ENCODE measurements around the gene PLXDC2.
"Not testable (repeated sequence)": the region's sequence is repeated elsewhere in the genome, so short reads cannot be mapped to it uniquely, and the experiment has no call there.

Gene PLXDC2

DNA sequence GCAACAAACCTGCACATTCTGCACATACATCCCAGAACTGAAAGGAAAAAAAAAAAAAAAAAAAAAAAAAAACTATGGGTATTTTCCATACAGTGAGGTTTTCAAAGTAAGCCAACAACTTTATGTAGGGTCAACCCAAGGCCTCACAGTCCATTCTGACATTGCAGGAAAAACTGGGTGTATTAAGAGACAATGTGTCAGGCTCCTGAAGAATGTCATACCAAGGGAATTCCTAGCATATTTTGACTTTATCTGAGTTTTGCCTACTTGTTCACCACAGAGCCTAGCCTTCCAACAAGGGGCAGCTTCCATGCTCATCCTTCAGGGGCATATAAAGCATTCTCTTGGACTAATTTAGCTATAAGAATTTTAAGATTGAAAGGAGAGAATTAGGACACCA lies 368.9 kb downstream of the PLXDC2 start:
- no peak for FAIRE-seq
- DNase-seq (ENCODE audit: insufficient read length, low spot score), result no peak
- no peak for TF ChIP-seq POLR2A (IDR thresholded peaks at IDR 0.05; ENCODE audit: low read depth, low read length)
- no peak for TF ChIP-seq POLR2AphosphoS5 (IDR thresholded peaks at IDR 0.05; ENCODE audit: low read depth, low read length)
- TF ChIP-seq PAX5 (IDR thresholded peaks at IDR 0.05; ENCODE audit: insufficient read depth, low read length, severe bottlenecking), result no peak
- TF ChIP-seq SPI1 (IDR thresholded peaks at IDR 0.05; ENCODE audit: low read depth, low read length), result no peak
- no peak for TF ChIP-seq POU2F2 (IDR thresholded peaks at IDR 0.05; ENCODE audit: low read depth, low read length)
- TF ChIP-seq TAF1 (IDR thresholded peaks at IDR 0.05; ENCODE audit: low read depth, low read length), result no peak

DNA sequence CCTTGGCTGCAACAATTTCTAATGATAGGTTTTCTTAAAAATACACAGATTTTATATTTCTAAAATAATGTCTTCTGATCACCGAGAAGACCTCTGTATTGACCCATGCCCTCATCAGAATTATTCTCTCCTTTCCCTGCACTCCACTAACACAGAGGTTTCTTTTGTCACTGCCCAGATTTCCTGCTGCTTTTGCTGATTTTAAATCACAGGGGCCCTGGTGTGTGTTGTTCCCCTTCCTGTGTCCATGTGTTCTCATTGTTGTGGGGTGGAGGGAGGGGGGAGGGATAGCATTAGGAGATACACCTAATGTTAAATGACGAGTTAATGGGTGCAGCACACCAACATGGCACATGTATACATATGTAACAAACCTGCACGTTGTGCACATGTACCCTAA lies 375.2 kb downstream of the PLXDC2 start:
- not testable (repeated sequence) for DNase-seq (ENCODE audit: insufficient read length, low spot score); FAIRE-seq

DNA sequence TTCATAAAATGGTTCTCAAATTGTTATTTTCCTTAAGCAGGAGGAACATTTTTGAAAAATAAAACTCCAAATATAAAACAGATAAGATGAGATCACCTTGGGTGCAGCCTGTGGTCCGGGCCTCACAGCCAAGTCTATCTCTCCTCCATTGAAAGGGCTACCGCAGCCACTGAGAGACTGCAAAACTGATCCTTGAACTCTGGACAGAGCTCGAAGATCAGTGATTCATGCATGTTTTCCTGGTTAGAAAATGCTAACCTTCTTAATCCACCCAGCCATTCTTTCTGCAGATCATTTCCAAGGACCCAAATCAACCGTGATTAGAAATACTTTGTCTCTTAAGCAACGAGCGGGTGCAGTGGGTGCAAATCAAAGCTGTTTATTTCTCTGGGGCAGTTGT lies 378.8 kb downstream of the PLXDC2 start:
- DNase-seq (ENCODE audit: insufficient read length, low spot score) (no peak), FAIRE-seq (no peak)
- no peak for TF ChIP-seq POU2F2 (IDR thresholded peaks at IDR 0.05; ENCODE audit: low read depth, low read length)
- no peak for TF ChIP-seq POLR2AphosphoS5 (IDR thresholded peaks at IDR 0.05; ENCODE audit: low read depth, low read length)
- no peak for TF ChIP-seq PAX5 (IDR thresholded peaks at IDR 0.05; ENCODE audit: insufficient read depth, low read length, severe bottlenecking)
- no peak for TF ChIP-seq TAF1 (IDR thresholded peaks at IDR 0.05; ENCODE audit: low read depth, low read length)
- no peak for TF ChIP-seq POLR2A (IDR thresholded peaks at IDR 0.05; ENCODE audit: low read depth, low read length)
- TF ChIP-seq SPI1 (IDR thresholded peaks at IDR 0.05; ENCODE audit: low read depth, low read length), result no peak

DNA sequence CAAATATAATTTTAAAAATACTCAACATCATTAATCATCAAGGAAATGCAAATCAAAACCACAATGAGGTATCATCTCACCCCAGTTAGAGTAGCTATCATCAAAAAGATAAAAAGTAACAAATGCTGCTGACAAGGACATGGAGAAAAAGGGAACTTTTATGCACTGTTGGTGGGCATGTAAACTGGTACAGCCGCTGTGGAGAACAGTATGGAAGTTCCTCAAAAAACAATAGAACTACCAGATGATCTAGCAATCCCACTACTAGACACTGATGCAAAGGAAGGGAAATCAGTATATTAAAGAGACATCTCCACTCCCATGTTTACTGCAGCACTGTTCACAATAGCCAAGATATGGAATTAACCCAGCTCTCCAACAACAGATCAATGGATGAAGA lies 384.5 kb downstream of the PLXDC2 start:
- no peak for TF ChIP-seq SPI1 (IDR thresholded peaks at IDR 0.05; ENCODE audit: low read depth, low read length)
- TF ChIP-seq POLR2A (IDR thresholded peaks at IDR 0.05; ENCODE audit: low read depth, low read length), result no peak
- TF ChIP-seq POLR2AphosphoS5 (IDR thresholded peaks at IDR 0.05; ENCODE audit: low read depth, low read length), result no peak
- TF ChIP-seq PAX5 (IDR thresholded peaks at IDR 0.05; ENCODE audit: insufficient read depth, low read length, severe bottlenecking), result no peak
- no peak for TF ChIP-seq POU2F2 (IDR thresholded peaks at IDR 0.05; ENCODE audit: low read depth, low read length)
- no peak for TF ChIP-seq TAF1 (IDR thresholded peaks at IDR 0.05; ENCODE audit: low read depth, low read length)

DNA sequence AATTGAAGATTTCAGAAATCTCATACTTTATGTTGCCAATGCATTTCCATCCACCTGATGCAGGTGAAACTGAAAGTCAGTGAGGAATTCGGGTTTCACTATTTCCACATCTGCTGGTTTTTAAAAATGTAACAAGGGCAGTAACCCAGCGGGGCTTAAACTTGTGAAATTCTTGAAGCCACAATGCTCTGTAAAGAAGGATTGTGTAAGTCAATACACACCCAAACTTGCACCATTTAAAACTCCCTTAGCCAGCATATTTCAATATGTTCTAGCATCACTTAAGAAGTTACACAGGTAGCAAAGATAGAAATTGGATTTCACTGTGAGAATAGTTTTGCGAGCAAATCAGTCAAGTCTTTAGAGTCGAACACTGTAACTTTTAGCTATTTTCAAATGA lies 386.1 kb downstream of the PLXDC2 start:
- FAIRE-seq (no peak), DNase-seq (ENCODE audit: insufficient read length, low spot score) (no peak)
- TF ChIP-seq TAF1 (IDR thresholded peaks at IDR 0.05; ENCODE audit: low read depth, low read length) (no peak), SPI1 (IDR thresholded peaks at IDR 0.05; ENCODE audit: low read depth, low read length) (no peak), POLR2AphosphoS5 (IDR thresholded peaks at IDR 0.05; ENCODE audit: low read depth, low read length) (no peak), POU2F2 (IDR thresholded peaks at IDR 0.05; ENCODE audit: low read depth, low read length) (no peak), PAX5 (IDR thresholded peaks at IDR 0.05; ENCODE audit: insufficient read depth, low read length, severe bottlenecking) (no peak), POLR2A (IDR thresholded peaks at IDR 0.05; ENCODE audit: low read depth, low read length) (no peak)

More for the DNA sequence above, 384.5 kb downstream of the PLXDC2 start:
- DNase-seq (ENCODE audit: insufficient read length, low spot score) (no peak), FAIRE-seq (no peak)

DNA sequence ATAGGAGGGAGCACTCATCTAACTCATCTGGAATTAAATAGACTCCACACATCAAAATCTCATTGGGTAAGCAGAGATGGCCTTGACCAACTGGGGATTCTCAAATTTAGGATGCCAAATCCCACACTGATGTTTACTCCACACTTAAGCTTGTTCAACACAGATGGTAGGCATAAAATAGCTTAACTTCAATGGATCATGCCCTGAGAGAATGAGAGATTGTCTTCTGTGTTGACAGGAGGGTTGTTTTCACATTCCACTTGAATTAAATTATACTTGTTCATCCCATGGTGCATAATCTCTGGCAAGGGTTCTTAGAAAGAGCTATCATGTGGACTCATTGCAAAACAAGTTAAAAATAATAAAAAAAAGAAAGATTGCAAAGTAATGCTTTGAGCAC lies 391.4 kb downstream of the PLXDC2 start:
- no peak for FAIRE-seq
- TF ChIP-seq POLR2A (IDR thresholded peaks at IDR 0.05; ENCODE audit: low read depth, low read length) (no peak), SPI1 (IDR thresholded peaks at IDR 0.05; ENCODE audit: low read depth, low read length) (no peak), TAF1 (IDR thresholded peaks at IDR 0.05; ENCODE audit: low read depth, low read length) (no peak)
- no peak for DNase-seq (ENCODE audit: insufficient read length, low spot score)

DNA sequence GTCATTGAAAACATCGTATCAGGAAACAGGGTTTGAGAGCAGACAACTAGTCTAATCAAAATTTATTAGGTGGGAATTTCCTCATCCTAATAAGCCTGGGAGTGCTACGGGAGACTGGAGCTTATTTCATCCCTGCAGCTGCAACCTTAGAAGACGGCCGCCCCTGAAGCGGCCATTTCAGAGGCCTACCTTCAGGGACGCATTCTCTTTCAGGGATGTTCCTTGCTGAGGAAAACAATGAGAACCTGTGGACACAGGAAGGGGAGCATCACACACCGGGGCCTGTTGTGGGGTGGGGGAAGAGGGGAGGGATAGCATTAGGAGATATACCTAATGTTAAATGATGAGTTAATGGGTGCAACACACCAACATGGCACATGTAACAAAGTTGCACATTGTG lies 392.9 kb downstream of the PLXDC2 start:
- FAIRE-seq; DNase-seq (ENCODE audit: insufficient read length, low spot score): not testable (repeated sequence)

DNA sequence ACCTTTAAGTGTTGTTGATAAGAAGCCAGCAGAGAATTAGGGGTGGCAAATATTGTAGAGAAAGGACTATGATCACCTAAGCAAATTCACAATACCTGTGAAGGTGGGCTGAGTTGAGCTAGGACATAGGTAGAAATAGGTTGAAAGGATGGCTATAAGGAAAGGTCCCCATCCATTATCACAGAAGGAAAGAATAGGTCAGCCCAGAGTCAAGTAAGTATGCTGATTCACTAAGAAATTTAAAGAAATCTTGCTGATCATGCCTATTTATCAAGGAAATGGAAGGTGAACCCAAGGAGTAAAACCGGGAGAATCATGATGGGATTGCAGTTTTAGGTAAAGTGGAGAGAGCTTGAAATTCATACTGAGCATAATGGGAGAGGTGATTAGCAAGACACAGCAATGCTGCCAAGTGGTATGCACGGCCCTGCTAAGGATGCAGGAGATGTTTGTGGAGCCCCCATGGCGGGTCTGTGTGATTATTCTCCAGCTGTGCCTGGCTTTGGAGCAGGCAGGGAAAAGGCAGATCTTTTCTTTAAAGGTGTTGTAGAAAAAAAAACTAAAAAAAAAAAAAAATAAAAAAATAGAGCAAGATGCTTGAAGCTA lies 399.4 kb downstream of the PLXDC2 start:
- TF ChIP-seq POLR2AphosphoS5 (IDR thresholded peaks at IDR 0.05; ENCODE audit: low read depth, low read length), result no peak
- TF ChIP-seq POLR2A (IDR thresholded peaks at IDR 0.05; ENCODE audit: low read depth, low read length), result no peak
- no peak for TF ChIP-seq PAX5 (IDR thresholded peaks at IDR 0.05; ENCODE audit: insufficient read depth, low read length, severe bottlenecking)
- no peak for TF ChIP-seq SPI1 (IDR thresholded peaks at IDR 0.05; ENCODE audit: low read depth, low read length)
- DNase-seq (ENCODE audit: insufficient read length, low spot score) (no peak), FAIRE-seq (no peak)

DNA sequence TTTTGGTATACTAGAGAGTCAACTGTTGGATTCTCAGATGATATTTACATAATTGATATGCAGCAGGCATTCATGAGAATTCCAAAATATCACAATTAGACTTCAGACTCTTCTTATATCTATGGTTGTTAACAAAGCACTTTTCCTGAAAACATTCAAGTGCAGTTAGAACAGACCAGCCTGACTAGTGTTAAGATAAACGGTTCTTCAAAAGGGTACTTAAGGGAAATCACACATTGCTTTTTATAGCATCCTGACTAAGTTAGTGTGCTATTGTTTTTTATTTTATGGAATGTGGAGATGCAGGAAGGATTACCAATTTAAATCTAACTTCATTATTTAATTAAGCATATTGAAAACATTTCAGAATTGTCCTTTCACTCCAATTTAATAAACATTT lies 405.1 kb downstream of the PLXDC2 start:
- no peak for FAIRE-seq
- TF ChIP-seq POLR2A (IDR thresholded peaks at IDR 0.05; ENCODE audit: low read depth, low read length) (no peak), PAX5 (IDR thresholded peaks at IDR 0.05; ENCODE audit: insufficient read depth, low read length, severe bottlenecking) (no peak), POU2F2 (IDR thresholded peaks at IDR 0.05; ENCODE audit: low read depth, low read length) (no peak), SPI1 (IDR thresholded peaks at IDR 0.05; ENCODE audit: low read depth, low read length) (no peak), TAF1 (IDR thresholded peaks at IDR 0.05; ENCODE audit: low read depth, low read length) (no peak), POLR2AphosphoS5 (IDR thresholded peaks at IDR 0.05; ENCODE audit: low read depth, low read length) (no peak)
- no peak for DNase-seq (ENCODE audit: insufficient read length, low spot score)

DNA sequence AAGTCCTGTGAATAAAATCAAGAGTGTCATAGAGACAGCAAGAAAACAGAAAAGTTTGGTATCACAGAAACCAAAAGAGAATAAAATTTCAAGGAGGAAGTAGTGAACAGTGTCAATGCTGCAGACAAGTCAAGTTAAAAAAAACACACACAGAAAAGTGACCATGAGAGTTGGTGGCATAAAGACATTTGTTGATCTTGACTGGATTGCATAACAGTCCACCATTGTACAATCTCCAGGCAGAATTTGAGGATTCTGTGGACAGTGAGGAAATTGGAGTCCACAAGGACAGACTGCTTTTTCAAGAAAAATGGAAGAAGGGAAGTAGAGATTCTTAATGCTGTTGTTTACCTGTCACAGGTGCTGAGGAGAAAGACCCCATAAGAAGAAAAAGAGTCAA lies 412.5 kb downstream of the PLXDC2 start:
- DNase-seq (ENCODE audit: insufficient read length, low spot score), result no peak
- TF ChIP-seq TAF1 (IDR thresholded peaks at IDR 0.05; ENCODE audit: low read depth, low read length), result no peak
- no peak for TF ChIP-seq PAX5 (IDR thresholded peaks at IDR 0.05; ENCODE audit: insufficient read depth, low read length, severe bottlenecking)
- TF ChIP-seq SPI1 (IDR thresholded peaks at IDR 0.05; ENCODE audit: low read depth, low read length), result no peak
- no peak for TF ChIP-seq POU2F2 (IDR thresholded peaks at IDR 0.05; ENCODE audit: low read depth, low read length)
- no peak for TF ChIP-seq POLR2A (IDR thresholded peaks at IDR 0.05; ENCODE audit: low read depth, low read length)
- TF ChIP-seq POLR2AphosphoS5 (IDR thresholded peaks at IDR 0.05; ENCODE audit: low read depth, low read length), result no peak
- FAIRE-seq, result no peak
